C4-2B (cell line): ENCODE measurements around the gene F3.

ENCODE experiments used
- H3K27ac ChIP-seq: fragments of 450-650 bp; 2 replicates; pipeline ENCODE4 v1.5.1; 2017
- ZFX ChIP-seq: fragments of 450-650 bp; IDR thresholded peaks from 2 replicates; pipeline ENCODE4 v1.6.1; 2017
- TF ChIP-seq, protein P1 (sequence below): fragments of 450-650 bp; conservative IDR thresholded peaks from 2 replicates; pipeline ENCODE4 v1.5.1; 2017; ENCODE audit warnings: mild to moderate bottlenecking

F3 gene

GRCh38 chr1:94479682-94480081, 61.9 kb downstream of the F3 start:
- H3K27ac ChIP-seq, result no peak overlapping the region

More at GRCh38 chr1:94479682-94480081, 61.9 kb downstream of the F3 start:
- TF ChIP-seq ZFX, result no peak
- TF ChIP-seq, protein P1, sequence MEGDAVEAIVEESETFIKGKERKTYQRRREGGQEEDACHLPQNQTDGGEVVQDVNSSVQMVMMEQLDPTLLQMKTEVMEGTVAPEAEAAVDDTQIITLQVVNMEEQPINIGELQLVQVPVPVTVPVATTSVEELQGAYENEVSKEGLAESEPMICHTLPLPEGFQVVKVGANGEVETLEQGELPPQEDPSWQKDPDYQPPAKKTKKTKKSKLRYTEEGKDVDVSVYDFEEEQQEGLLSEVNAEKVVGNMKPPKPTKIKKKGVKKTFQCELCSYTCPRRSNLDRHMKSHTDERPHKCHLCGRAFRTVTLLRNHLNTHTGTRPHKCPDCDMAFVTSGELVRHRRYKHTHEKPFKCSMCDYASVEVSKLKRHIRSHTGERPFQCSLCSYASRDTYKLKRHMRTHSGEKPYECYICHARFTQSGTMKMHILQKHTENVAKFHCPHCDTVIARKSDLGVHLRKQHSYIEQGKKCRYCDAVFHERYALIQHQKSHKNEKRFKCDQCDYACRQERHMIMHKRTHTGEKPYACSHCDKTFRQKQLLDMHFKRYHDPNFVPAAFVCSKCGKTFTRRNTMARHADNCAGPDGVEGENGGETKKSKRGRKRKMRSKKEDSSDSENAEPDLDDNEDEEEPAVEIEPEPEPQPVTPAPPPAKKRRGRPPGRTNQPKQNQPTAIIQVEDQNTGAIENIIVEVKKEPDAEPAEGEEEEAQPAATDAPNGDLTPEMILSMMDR, result no peak
